HL-60 (cell line): Measurements from ENCODE around the gene PPEF1.

Source experiments
- DNase-seq, 2 experiments: peaks; one replicate each; pipeline ENCODE4 v3.0.0-alpha.2; 2010 to 2020; ENCODE audit warnings: low read depth in 1 of 2, low spot score in 1 of 2
- H3K27ac ChIP-seq: fragments of 250-450 bp; sonication (Bioruptor Pico); replicated peaks from 2 replicates; pipeline ENCODE4 v1.5.1; 2020; ENCODE audit warnings: mild to moderate bottlenecking, moderate library complexity
- H3K27me3 ChIP-seq: fragments of 250-450 bp; sonication (Bioruptor Pico); 2 replicates; pipeline ENCODE4 v1.5.1; 2021; ENCODE audit warnings: mild to moderate bottlenecking, moderate library complexity; ENCODE audit not compliant: insufficient read depth, poor library complexity, severe bottlenecking
- H3K4me3 ChIP-seq: replicated peaks from 2 replicates; pipeline ENCODE4 v1.5.1; 2011; ENCODE audit warnings: mild to moderate bottlenecking, control low read depth, low read length; ENCODE audit not compliant: insufficient read depth
- CTCF ChIP-seq: IDR thresholded peaks from one replicate; pipeline ENCODE4 v1.5.1; 2011; ENCODE audit warnings: low read length, control low read depth, inconsistent platforms; ENCODE audit not compliant: insufficient read depth
- GABPA ChIP-seq: IDR thresholded peaks from 2 replicates; pipeline ENCODE4 v1.6.1; 2012; ENCODE audit warnings: low read depth
- POLR2AphosphoS5 ChIP-seq: IDR thresholded peaks from 2 replicates; pipeline ENCODE4 v1.6.1; 2012; ENCODE audit warnings: low read depth
- REST ChIP-seq: IDR thresholded peaks from 2 replicates; pipeline ENCODE4 v1.6.1; 2012; ENCODE audit warnings: low read depth; ENCODE audit not compliant: insufficient replicate concordance
- SPI1 ChIP-seq: IDR thresholded peaks from 2 replicates; pipeline ENCODE4 v1.6.1; 2012; ENCODE audit warnings: low read depth, mild to moderate bottlenecking, borderline replicate concordance

The PPEF1 gene

DNA sequence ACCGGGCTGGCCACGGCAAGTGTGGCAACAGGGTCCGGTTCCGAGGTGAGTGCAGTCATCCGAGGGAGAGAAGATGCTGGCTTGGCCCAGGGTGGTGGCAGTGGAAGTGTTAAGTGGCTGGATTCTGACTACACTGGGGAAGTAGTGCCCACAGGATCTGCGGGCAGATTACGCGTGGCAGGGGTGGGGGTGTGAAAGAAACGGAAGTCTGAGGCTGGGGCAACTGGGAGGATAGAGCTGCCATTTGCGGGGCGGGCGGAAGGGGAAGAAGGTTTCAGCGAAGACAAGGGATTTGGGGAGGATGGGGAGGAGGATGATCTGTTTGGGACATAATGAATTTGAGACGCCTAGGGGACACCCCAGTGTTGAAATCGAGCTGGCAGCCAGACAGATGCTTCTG, 40.8 kb upstream of the PPEF1 start:
- peak; percentile 38 to 49 for DNase-seq
- H3K27ac ChIP-seq, result no peak overlapping the region
- H3K4me3 ChIP-seq, result no peak overlapping the region
- no peaks in the 10 kb centered on the region for H3K27me3 ChIP-seq
- TF ChIP-seq REST (no peak), SPI1 (peak; percentile 28; the same call in 1 of the 2 replicates), POLR2AphosphoS5 (no peak), CTCF (no peak), GABPA (no peak)

- no peak overlapping the region for H3K27ac ChIP-seq
- no peaks in the 10 kb centered on the region for H3K27me3 ChIP-seq
- no peak overlapping the region for H3K4me3 ChIP-seq
- TF ChIP-seq SPI1, result no peak
- TF ChIP-seq CTCF, result no peak
- DNase-seq, result no peak
Observed at GRCh38 chrX:18668071-18668835, 39.2 kb upstream of the PPEF1 start.

GRCh38 chrX:18672008-18672407, 35.4 kb upstream of the PPEF1 start, which contains the start of gene RS1:
Gene RS1, minus strand, starts transcription at chrX:18672108. Its CDS starts 40 bp downstream, at chrX:18672068.
- H3K4me3 ChIP-seq, result no peak within 1 kb of the TSS
- H3K27ac ChIP-seq, result no peak within 1 kb of the TSS
- TF ChIP-seq SPI1, result no peak
- no peak for TF ChIP-seq GABPA
- TF ChIP-seq POLR2AphosphoS5, result no peak
- no peak for TF ChIP-seq REST
- no peak for TF ChIP-seq CTCF
- no peaks in the 10 kb centered on the region for H3K27me3 ChIP-seq
- no peak for DNase-seq

- TF ChIP-seq SPI1, result no peak
- no peak for TF ChIP-seq POLR2AphosphoS5
- TF ChIP-seq CTCF, result no peak
- TF ChIP-seq GABPA, result no peak
- no peak for TF ChIP-seq REST
- no peak for DNase-seq
- Histone ChIP-seq H3K27me3 (no peaks in the 10 kb centered on the region), H3K27ac (peak overlapping the region; percentile 66), H3K4me3 (peak overlapping the region; percentile 47)
Observed at GRCh38 chrX:18674417-18674787, 33.0 kb upstream of the PPEF1 start.
